Dermis blood vessel endothelial cell (primary cell): ENCODE results near the gene ZNF668. TPM values are rescaled to one million over a fixed set of nuclear protein-coding genes. Genes with fewer than 3 reads are reported as not detected.
"Not testable (repeated sequence)": the region's sequence is repeated elsewhere in the genome, so short reads cannot be mapped to it uniquely, and the experiment has no call there.

Experiments
- DNase-seq: peaks from one replicate; pipeline ENCODE4 v3.0.0; 2010
- total RNA-seq: library from RNA; depleted of rRNA; stranded (reverse); fragments of >200 nt; gene quantifications from 2 replicates; pipeline ENCODE4 v1.2.3, GENCODE V29; 2014

Gene ZNF668
- total RNA-seq, 1 donor from 2014 or later, result 9.0 TPM

- DNase-seq, result no peak
Observed at GRCh38 chr16:31055613-31056012, 18.4 kb downstream of the ZNF668 start.

- peak; percentile 48 for DNase-seq
Observed at GRCh38 chr16:31052114-31052513, 21.9 kb downstream of the ZNF668 start.

GRCh38 chr16:31050280-31051030 lies 23.6 kb downstream of the ZNF668 start:
- no peak for DNase-seq

GRCh38 chr16:31043898-31044481 lies 30.1 kb downstream of the ZNF668 start:
- DNase-seq, result no peak

GRCh38 chr16:31043352-31043751 lies 30.7 kb downstream of the ZNF668 start:
- DNase-seq, result no peak

GRCh38 chr16:31042866-31043265 lies 31.2 kb downstream of the ZNF668 start:
- DNase-seq, result no peak

- no peak for DNase-seq
Observed at GRCh38 chr16:31038993-31039392, 35.0 kb downstream of the ZNF668 start.

GRCh38 chr16:31036691-31037090 lies 37.3 kb downstream of the ZNF668 start:
- no peak for DNase-seq

GRCh38 chr16:31033709-31034492 lies 40.1 kb downstream of the ZNF668 start:
- peak; percentile 89 for DNase-seq

- DNase-seq, result peak; percentile 98
Observed at GRCh38 chr16:31032736-31033708, 41.0 kb downstream of the ZNF668 start, which contains the start of gene STX4. Gene STX4, plus strand, starts transcription at chr16:31033558. Its CDS starts 248 bp downstream, at chr16:31033806.

GRCh38 chr16:31031276-31031675 lies 42.8 kb downstream of the ZNF668 start:
- DNase-seq, result no peak

- DNase-seq, result no peak
Observed at GRCh38 chr16:31029272-31029671, 44.8 kb downstream of the ZNF668 start.

- no peak for DNase-seq
Observed at GRCh38 chr16:31025339-31025738, 48.7 kb downstream of the ZNF668 start.

- no peak for DNase-seq
Observed at GRCh38 chr16:31023627-31024226, 50.3 kb downstream of the ZNF668 start.

- DNase-seq, result no peak
Observed at GRCh38 chr16:31023252-31023602, 50.8 kb downstream of the ZNF668 start.

GRCh38 chr16:31022544-31023251 lies 51.3 kb downstream of the ZNF668 start:
- DNase-seq, result no peak

- DNase-seq, result no peak
Observed at GRCh38 chr16:31020536-31020935, 53.5 kb downstream of the ZNF668 start.

GRCh38 chr16:31017756-31018155 lies 56.3 kb downstream of the ZNF668 start:
- DNase-seq, result not testable (repeated sequence)

GRCh38 chr16:31016018-31016417 lies 58.0 kb downstream of the ZNF668 start:
- no peak for DNase-seq

- not testable (repeated sequence) for DNase-seq
Observed at GRCh38 chr16:31013292-31013691, 60.7 kb downstream of the ZNF668 start.

GRCh38 chr16:31011815-31012214 lies 62.2 kb downstream of the ZNF668 start:
- DNase-seq, result not testable (repeated sequence)
